ENCODE results near the gene SORT1.

Gene SORT1

DNA sequence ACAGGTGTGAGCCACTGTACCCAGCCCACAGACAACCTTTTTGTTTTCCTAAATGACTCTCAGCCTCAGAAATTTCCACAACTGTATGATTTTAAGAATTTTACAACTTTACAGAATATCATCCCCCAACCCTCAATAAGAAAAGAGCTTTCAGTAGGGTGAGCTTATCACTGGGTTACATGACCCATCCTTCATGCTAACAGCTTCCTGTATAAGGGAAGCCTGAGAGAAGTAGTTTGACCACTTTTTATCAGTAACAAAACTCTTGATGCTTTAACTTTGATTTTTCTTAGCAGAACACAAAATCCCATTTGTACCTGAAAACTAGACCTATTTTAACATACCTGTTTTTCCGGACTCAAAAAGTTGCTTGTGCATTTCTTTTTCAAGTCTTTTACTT lies 81.2 kb downstream of the SORT1 start:
- Histone ChIP-seq H3K9ac (ENCODE audit: low read length) (no peak overlapping the region), H2AFZ (ENCODE audit: low read depth, low read length, severe bottlenecking) (no peak overlapping the region), H3K79me2 (ENCODE audit: insufficient read depth, low read length) (no peaks in the 10 kb centered on the region), H3K4me3 (ENCODE audit: insufficient read depth, low read length, poor library complexity, severe bottlenecking) (no peak overlapping the region), H3K4me2 (ENCODE audit: low read depth, low read length, poor library complexity, severe bottlenecking) (no peak overlapping the region), H3K27me3 (ENCODE audit: low read length) (no peaks in the 10 kb centered on the region), H3K27ac (ENCODE audit: low read depth, low read length) (no peak overlapping the region), H3F3A (ENCODE audit: insufficient read depth) (no peaks in the 10 kb centered on the region), H3K9me2 (replicated peaks; ENCODE audit: insufficient read depth, low read length) (no peaks in the 10 kb centered on the region), H4K20me1 (ENCODE audit: low read depth, low read length) (no peaks in the 10 kb centered on the region), H3K36me3 (ENCODE audit: low read length) (no peaks in the 10 kb centered on the region), H3K9me3 (ENCODE audit: insufficient read depth, low read length) (no peaks in the 10 kb centered on the region)
- TF ChIP-seq EZH2phosphoT487 (conservative IDR thresholded peaks at IDR 0.05; ENCODE audit: low read length), result no peak
- TF ChIP-seq, protein P1, sequence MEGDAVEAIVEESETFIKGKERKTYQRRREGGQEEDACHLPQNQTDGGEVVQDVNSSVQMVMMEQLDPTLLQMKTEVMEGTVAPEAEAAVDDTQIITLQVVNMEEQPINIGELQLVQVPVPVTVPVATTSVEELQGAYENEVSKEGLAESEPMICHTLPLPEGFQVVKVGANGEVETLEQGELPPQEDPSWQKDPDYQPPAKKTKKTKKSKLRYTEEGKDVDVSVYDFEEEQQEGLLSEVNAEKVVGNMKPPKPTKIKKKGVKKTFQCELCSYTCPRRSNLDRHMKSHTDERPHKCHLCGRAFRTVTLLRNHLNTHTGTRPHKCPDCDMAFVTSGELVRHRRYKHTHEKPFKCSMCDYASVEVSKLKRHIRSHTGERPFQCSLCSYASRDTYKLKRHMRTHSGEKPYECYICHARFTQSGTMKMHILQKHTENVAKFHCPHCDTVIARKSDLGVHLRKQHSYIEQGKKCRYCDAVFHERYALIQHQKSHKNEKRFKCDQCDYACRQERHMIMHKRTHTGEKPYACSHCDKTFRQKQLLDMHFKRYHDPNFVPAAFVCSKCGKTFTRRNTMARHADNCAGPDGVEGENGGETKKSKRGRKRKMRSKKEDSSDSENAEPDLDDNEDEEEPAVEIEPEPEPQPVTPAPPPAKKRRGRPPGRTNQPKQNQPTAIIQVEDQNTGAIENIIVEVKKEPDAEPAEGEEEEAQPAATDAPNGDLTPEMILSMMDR (IDR thresholded peaks at IDR 0.05; ENCODE audit: insufficient read depth, low read length, poor library complexity, severe bottlenecking), result no peak

DNA sequence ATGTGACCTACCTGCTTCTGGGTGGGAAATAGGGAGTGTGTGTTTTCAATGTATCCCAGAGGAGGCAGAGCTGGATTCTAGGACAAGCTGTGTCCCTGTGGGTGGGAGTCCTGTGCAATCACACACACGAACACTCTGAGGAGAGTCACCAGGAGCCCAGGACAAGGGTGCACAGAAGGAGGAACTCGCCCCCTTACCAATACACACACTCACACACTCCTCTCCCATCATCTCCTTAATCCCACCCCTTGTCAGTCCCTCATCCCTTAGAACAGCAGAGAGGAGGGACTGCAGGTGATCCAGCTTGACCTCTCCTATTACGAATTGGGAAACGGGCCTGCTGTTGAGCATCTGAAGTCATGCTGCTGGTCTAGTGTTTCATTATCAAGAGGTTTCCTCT lies 82.4 kb downstream of the SORT1 start:
- Histone ChIP-seq H3K9me2 (replicated peaks; ENCODE audit: insufficient read depth, low read length) (no peaks in the 10 kb centered on the region), H3F3A (ENCODE audit: insufficient read depth) (no peaks in the 10 kb centered on the region), H2AFZ (ENCODE audit: low read depth, low read length, severe bottlenecking) (no peak overlapping the region), H3K4me3 (ENCODE audit: insufficient read depth, low read length, poor library complexity, severe bottlenecking) (no peak overlapping the region), H3K27ac (ENCODE audit: low read depth, low read length) (no peak overlapping the region), H3K9me3 (ENCODE audit: insufficient read depth, low read length) (no peaks in the 10 kb centered on the region), H3K4me2 (ENCODE audit: low read depth, low read length, poor library complexity, severe bottlenecking) (no peak overlapping the region), H3K9ac (ENCODE audit: low read length) (no peak overlapping the region), H4K20me1 (ENCODE audit: low read depth, low read length) (no peaks in the 10 kb centered on the region), H3K27me3 (ENCODE audit: low read length) (no peaks in the 10 kb centered on the region), H3K36me3 (ENCODE audit: low read length) (no peaks in the 10 kb centered on the region), H3K79me2 (ENCODE audit: insufficient read depth, low read length) (no peaks in the 10 kb centered on the region)
- TF ChIP-seq, protein P1 (IDR thresholded peaks at IDR 0.05; ENCODE audit: insufficient read depth, low read length, poor library complexity, severe bottlenecking), result no peak
- no peak for TF ChIP-seq EZH2phosphoT487 (conservative IDR thresholded peaks at IDR 0.05; ENCODE audit: low read length)

DNA sequence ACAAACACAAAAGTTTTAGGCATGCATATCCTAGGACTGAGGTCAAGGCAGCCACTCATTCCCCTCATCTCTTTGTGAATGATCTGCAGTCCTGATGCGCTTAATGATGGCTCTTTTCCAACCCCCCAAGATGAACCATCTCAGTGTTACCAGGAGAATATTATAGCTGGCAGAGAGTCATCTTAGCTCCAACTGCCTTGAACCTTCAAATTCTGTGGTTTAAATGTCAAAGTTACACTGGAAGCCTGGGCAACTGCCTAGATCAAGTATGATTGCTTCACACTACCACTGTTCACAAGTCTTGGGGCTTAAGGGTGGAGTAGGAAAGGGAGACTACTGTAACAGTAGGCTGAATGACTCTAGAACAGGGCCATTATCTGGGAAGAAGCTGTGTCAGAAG lies 82.9 kb downstream of the SORT1 start:
- Histone ChIP-seq H3K9me2 (replicated peaks; ENCODE audit: insufficient read depth, low read length) (no peaks in the 10 kb centered on the region), H3K9ac (ENCODE audit: low read length) (no peak overlapping the region), H3K4me3 (ENCODE audit: insufficient read depth, low read length, poor library complexity, severe bottlenecking) (no peak overlapping the region), H3K27ac (ENCODE audit: low read depth, low read length) (no peak overlapping the region), H3F3A (ENCODE audit: insufficient read depth) (no peaks in the 10 kb centered on the region), H3K4me2 (ENCODE audit: low read depth, low read length, poor library complexity, severe bottlenecking) (no peak overlapping the region), H3K27me3 (ENCODE audit: low read length) (no peaks in the 10 kb centered on the region), H2AFZ (ENCODE audit: low read depth, low read length, severe bottlenecking) (no peak overlapping the region), H3K79me2 (ENCODE audit: insufficient read depth, low read length) (no peaks in the 10 kb centered on the region), H3K9me3 (ENCODE audit: insufficient read depth, low read length) (no peaks in the 10 kb centered on the region), H3K36me3 (ENCODE audit: low read length) (no peaks in the 10 kb centered on the region), H4K20me1 (ENCODE audit: low read depth, low read length) (no peaks in the 10 kb centered on the region)
- no peak for TF ChIP-seq EZH2phosphoT487 (conservative IDR thresholded peaks at IDR 0.05; ENCODE audit: low read length)
- TF ChIP-seq, protein P1 (IDR thresholded peaks at IDR 0.05; ENCODE audit: insufficient read depth, low read length, poor library complexity, severe bottlenecking), result no peak

All from SU-DHL-6 (cell line).